GM12891 (cell line): ENCODE results near the gene SH3TC1.

ENCODE experiments used
- DNase-seq: peaks from one replicate; pipeline ENCODE4 v3.0.0; 2011; ENCODE audit warnings: low spot score; ENCODE audit not compliant: insufficient read length
- FAIRE-seq: peaks from 2 replicates; lab custom pipeline; 2011; peaks lifted over from hg19 to GRCh38; lab: Jason Lieb, UNC
- PAX5 ChIP-seq: IDR thresholded peaks from 2 replicates; pipeline ENCODE4 v1.6.1; 2011; ENCODE audit warnings: low read length, moderate library complexity, mild to moderate bottlenecking; ENCODE audit not compliant: insufficient read depth, severe bottlenecking
- POLR2A ChIP-seq: IDR thresholded peaks from 2 replicates; pipeline ENCODE4 v1.6.1; 2011; ENCODE audit warnings: low read depth, low read length, control low read depth
- POLR2AphosphoS5 ChIP-seq: IDR thresholded peaks from 2 replicates; pipeline ENCODE4 v1.6.1; 2011; ENCODE audit warnings: low read depth, low read length, control low read depth
- POU2F2 ChIP-seq: IDR thresholded peaks from 2 replicates; pipeline ENCODE4 v1.6.1; 2011; ENCODE audit warnings: low read depth, mild to moderate bottlenecking, control low read depth, low read length, moderate library complexity
- SPI1 ChIP-seq: IDR thresholded peaks from 2 replicates; pipeline ENCODE4 v1.6.1; 2011; ENCODE audit warnings: low read depth, low read length, control low read depth
- TAF1 ChIP-seq: IDR thresholded peaks from 2 replicates; pipeline ENCODE4 v1.6.1; 2011; ENCODE audit warnings: low read depth, low read length, control low read depth

The SH3TC1 gene

DNA sequence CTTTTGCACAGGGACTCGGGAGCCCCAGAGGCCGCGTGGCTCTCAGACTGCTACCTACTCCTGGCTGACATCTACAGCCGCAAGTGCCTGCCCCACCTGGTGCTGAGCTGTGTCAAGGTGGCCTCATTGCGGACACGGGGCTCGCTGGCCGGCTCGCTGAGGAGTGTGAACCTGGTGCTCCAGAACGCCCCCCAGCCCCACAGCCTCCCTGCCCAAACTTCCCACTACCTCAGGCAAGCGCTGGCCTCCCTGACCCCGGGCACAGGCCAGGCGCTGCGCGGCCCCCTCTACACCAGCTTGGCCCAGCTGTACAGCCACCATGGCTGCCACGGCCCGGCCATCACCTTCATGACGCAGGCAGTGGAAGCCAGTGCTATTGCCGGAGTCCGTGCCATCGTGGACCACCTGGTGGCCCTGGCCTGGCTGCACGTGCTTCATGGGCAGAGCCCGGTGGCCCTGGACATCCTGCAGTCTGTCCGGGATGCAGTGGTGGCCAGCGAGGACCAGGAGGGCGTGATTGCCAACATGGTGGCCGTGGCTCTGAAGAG is 28.8 kb downstream of the SH3TC1 start:
- no peak for FAIRE-seq
- TF ChIP-seq POLR2AphosphoS5 (no peak), POLR2A (no peak), TAF1 (no peak), SPI1 (no peak), PAX5 (no peak), POU2F2 (no peak)
- DNase-seq = no peak

DNA sequence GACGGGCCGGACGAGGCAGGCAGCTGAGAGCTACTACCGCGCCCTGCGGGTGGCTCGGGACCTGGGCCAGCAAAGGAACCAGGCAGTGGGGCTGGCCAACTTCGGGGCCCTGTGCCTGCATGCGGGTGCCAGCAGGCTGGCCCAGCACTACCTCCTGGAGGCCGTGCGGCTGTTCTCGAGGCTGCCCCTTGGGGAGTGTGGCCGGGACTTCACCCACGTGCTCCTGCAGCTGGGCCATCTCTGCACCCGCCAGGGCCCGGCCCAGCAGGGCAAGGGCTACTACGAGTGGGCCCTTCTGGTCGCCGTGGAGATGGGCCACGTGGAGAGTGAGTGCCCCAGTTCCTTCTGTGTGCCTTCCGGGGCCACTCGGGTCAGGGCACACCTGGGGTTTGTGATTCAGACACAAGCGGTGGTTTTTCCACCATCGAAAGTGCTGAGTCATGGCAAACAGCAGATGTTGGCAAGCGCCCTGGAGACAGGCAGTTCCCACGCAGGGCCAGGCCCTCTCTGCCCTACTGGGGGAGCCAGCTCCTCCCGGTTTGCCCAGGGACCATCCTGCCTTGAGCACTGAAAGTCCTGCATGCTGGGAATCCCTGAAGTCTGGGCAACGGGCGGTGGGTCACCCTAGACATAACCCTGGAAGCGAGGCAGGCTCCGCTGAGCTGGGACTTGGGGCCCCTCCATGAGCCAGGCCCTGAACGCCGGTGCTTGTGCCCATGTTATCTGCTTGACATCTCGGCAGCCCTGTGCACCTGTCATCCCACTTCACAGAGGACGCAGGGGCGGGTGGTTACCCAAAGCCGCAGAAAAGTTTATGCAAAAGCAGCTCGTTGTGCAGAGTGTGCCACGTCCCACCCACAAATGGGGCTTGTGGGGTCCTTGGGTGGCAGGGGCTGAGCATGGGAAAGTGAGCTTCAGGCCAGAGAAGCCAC is 29.5 kb downstream of the SH3TC1 start:
- FAIRE-seq = peak; percentile 96
- TF ChIP-seq POLR2A (no peak), SPI1 (peak; percentile 38), TAF1 (no peak), PAX5 (no peak), POU2F2 (peak; percentile 76)
- DNase-seq = peak; percentile 66

DNA sequence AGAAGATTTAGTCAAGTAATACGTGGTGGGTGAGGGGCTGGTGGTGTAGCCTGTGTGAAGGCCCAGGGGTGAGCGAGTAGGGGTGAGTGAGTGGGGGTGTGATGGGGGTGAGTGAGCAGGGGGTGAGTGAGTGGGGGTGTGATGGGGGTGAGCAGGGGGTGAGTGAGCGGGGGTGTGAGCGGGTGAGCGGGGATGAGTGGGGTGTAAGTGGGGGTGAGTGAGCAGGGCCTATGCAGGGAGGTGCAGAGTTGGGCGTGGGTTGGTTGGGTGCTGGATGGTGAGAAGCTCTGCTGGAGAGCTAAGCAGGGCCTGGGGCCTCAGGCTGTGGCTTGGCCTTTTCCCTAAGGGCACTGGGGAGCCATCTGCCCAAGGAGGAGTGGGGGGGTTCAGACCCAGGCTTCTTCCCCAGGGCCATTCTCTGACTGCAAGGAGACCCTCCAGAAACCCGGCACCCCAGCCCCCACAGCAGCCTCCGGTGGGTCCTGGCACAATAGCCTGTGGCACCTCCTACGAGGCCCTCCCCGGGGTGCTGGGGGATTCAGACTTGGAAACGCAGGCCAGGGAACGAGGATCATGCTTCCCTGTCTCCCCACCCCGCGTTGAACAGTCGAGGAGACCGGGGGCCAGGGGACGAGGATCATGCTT is 30.4 kb downstream of the SH3TC1 start:
- no peak for FAIRE-seq
- TF ChIP-seq POLR2A (no peak), SPI1 (no peak), PAX5 (no peak), POLR2AphosphoS5 (no peak), POU2F2 (no peak), TAF1 (no peak)
- DNase-seq = no peak

DNA sequence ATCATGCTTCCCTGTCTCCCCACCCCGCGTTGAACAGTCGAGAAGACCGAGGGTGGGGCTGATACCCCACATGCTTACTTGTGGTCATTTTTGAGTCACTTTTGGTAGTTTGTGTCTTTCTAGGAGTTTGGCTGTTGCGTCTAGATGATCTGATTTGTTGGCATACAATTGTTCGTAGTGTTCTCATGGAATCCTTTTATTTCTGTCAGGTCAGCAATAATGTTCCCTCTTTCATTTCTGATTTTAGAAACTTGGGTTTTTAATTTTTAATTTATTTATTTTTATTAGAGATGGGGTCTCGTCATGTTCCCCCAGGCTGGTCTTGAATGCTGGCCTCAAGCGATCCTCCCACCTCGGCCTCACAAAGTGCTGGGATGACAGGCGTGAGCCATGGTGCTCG is 30.9 kb downstream of the SH3TC1 start:
- DNase-seq = no peak
- TF ChIP-seq POLR2A (no peak), POU2F2 (no peak), SPI1 (no peak)
- peak; percentile 71 for FAIRE-seq

DNA sequence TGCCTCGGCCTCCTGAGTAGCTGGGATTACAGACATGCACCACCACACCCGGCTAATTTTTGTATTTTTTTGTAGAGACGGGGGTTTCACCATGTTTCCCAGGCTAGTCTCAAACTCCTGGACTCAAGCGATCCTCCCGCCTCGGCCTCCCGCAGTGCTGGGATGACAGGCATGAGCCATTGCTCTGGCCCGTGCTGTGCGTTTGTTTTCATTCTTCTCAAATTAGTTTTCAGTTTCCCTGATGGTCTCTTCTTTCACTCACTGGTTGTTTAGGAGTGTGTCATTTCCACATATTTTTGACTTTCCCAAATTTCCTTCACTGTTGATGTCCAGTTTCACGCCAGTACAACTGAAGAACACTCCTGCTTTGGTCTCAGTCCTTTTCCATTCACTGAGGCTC is 31.8 kb downstream of the SH3TC1 start:
- no peak for FAIRE-seq
- DNase-seq = no peak
- TF ChIP-seq PAX5 (no peak), POLR2A (no peak), SPI1 (no peak), POU2F2 (no peak), POLR2AphosphoS5 (no peak), TAF1 (no peak)

DNA sequence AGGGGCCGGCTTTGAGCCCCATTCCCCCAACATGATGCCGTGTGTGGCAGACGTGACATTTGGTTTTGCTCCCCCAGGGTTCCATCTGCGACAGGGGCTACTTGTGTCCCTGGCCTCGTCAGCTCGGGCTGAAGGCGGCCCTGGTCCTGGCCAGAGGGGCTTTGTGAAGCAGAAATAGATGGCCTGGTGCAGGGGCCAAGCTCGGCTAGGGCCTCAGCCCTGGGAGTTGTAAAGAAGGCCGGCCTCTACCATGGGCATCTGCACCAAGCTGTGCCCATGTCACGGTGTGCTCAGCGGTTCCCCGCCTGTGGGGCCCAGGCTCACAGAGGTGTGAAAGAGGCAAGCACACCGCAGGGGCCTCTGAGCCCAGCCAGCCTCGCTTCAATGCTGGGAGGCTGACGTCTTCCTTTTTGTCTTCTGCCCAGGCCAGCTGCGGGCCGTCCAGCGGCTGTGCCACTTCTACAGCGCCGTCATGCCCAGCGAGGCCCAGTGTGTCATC is 32.5 kb downstream of the SH3TC1 start:
- no peak for FAIRE-seq
- no peak for TF ChIP-seq PAX5
- no peak for DNase-seq

DNA sequence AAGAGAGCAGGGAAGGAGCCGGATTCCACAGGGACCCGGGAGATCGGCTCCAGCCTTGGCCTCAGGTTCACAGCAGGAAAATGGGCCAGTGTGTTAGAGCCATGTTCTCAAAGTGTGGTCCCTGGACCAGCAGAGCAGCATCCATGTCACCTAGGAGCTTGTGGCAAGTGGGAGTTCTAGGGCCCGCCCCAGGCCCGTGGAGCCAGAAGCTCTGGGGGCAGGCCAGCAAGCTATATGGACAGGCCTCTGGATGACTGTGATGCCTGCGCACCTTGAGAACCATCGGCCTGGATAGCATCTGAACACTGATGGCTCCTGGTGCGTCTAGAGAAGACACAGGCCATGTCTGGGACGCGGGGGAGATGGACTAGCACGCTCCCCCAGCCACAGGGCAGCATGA is 33.7 kb downstream of the SH3TC1 start:
- TF ChIP-seq PAX5 (no peak), TAF1 (no peak), POLR2AphosphoS5 (no peak), POLR2A (no peak), POU2F2 (no peak), SPI1 (no peak)
- DNase-seq (no peak), FAIRE-seq (no peak)

DNA sequence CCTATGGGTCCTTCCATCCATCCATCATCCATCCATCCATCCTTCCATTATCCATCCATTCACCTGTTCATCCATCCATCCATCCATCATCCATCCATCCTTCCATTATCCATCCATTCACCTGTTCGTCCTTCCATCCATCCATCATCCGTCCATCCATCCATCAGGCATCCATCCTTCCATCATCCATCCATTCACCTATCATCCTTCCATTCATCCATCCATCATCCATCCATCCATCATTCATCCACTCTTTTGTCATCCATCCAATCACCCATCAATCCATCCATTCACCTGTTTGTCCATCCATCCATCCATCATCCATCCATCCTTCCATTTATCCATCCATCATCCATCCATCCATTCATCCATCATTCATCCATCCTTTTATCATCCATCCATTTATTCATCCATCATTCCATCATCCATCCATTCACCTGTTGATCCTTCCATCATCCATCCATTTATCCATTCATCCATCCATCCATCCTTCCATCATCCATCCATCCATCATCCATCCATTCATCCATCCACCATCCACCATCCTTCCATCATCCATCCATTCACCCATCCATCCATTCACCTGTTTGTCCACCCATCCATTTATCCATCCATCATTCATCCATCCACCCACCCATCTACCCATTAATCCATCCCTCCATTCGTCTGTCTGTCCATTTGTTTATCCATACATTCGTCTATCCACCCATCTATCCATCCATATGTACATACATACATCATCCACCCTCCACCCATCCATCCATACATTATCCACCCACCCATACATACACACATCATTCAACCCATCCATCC is 34.8 kb downstream of the SH3TC1 start:
- FAIRE-seq = peak; percentile 9
- TF ChIP-seq POU2F2 (no peak), SPI1 (no peak), PAX5 (no peak), POLR2AphosphoS5 (no peak), POLR2A (no peak), TAF1 (no peak)
- DNase-seq = no peak

DNA sequence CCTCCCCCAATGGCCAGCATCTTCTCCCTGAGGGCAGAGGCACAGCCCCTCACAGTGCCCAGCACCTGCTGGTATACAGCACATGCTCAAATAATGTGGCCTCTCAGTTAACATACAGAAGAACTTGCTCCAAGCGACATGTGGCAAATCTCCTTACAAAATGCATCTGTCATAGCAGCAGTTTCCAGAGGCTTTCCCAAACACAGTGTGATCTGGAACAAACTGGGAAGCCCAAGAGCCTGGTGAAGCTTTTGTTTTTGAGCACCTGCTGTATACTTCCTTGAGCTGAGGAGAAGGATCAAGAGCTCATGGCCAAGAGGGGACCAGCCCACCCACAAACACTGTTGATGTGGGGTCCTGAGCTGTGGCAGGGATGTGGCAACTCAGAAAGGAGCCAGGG is 35.6 kb downstream of the SH3TC1 start:
- FAIRE-seq (no peak), DNase-seq (no peak)
- no peak for TF ChIP-seq POLR2AphosphoS5
- TF ChIP-seq SPI1 = no peak
- no peak for TF ChIP-seq POLR2A
- no peak for TF ChIP-seq POU2F2
- no peak for TF ChIP-seq PAX5
- TF ChIP-seq TAF1 = no peak

DNA sequence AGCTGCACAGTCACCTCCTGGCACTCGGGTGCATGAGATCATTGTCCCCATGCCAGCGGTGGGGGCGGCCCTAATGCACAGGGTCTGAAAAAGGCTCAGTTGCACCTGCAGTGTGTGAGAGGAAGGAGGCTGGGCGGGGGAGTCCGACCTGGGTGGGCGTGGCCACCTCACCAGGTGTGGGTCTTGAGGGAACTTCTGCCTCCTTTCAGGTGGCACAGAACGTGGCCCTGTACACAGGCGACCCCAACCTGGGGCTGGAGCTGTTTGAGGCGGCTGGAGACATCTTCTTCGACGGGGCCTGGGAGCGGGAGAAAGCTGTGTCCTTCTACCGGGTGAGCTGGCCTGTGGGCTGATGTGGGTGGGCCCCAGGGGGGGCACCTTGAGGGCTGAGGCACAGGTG is 36.1 kb downstream of the SH3TC1 start:
- no peak for FAIRE-seq
- DNase-seq = no peak
- TF ChIP-seq TAF1 (no peak), PAX5 (no peak), POLR2AphosphoS5 (no peak), POU2F2 (no peak), POLR2A (no peak), SPI1 (no peak)
